Measurements from ENCODE around the gene DROSHA.
"Not testable (repeated sequence)": the region's sequence is repeated elsewhere in the genome, so short reads cannot be mapped to it uniquely, and the experiment has no call there.

DROSHA gene

GRCh38 chr5:31408814-31409213 is 123.1 kb downstream of the DROSHA start:
- peaks cover 36% of the 10 kb centered on the region for H3K36me3 Mint-ChIP-seq

GRCh38 chr5:31407921-31408693 is 123.8 kb downstream of the DROSHA start:
- Mint-ChIP-seq H3K27me3 (no peaks in the 10 kb centered on the region), H3K36me3 (peaks cover 34% of the 10 kb centered on the region), H3K4me3 (no peak overlapping the region), H3K4me1 (no peaks in the 10 kb centered on the region), H3K27ac (no peak overlapping the region), H3K9me3 (no peaks in the 10 kb centered on the region)
- no peak for ATAC-seq (ENCODE audit: low read depth)
- DNase-seq (ENCODE audit: low spot score in 2 of 2), result no peak

More at GRCh38 chr5:31408814-31409213, 123.1 kb downstream of the DROSHA start:
- Mint-ChIP-seq H3K27ac (no peak overlapping the region), H3K27me3 (no peaks in the 10 kb centered on the region), H3K4me3 (no peak overlapping the region), H3K4me1 (no peaks in the 10 kb centered on the region), H3K9me3 (no peaks in the 10 kb centered on the region)
- DNase-seq (ENCODE audit: low spot score in 2 of 2), result no peak
- ATAC-seq (ENCODE audit: low read depth), result no peak

- no peak for ATAC-seq (ENCODE audit: low read depth)
- no peak overlapping the region for H3K27ac Mint-ChIP-seq
- DNase-seq (ENCODE audit: low spot score in 2 of 2), result no peak
- peaks cover 1% of the 10 kb centered on the region for H3K9me3 Mint-ChIP-seq
- H3K4me1 Mint-ChIP-seq, result no peaks in the 10 kb centered on the region
- no peak overlapping the region for H3K4me3 Mint-ChIP-seq
- H3K27me3 Mint-ChIP-seq, result no peaks in the 10 kb centered on the region
- peaks cover 37% of the 10 kb centered on the region for H3K36me3 Mint-ChIP-seq
These were observed 127.6 kb downstream of the DROSHA start for GRCh38 chr5:31404325-31404724.

- ATAC-seq (ENCODE audit: low read depth) (no peak), DNase-seq (ENCODE audit: low spot score in 2 of 2) (no peak)
- Mint-ChIP-seq H3K36me3 (peaks cover 29% of the 10 kb centered on the region), H3K27me3 (no peaks in the 10 kb centered on the region), H3K27ac (no peak overlapping the region), H3K4me1 (no peaks in the 10 kb centered on the region), H3K9me3 (peaks cover 1% of the 10 kb centered on the region), H3K4me3 (no peak overlapping the region)
These were observed 130.2 kb downstream of the DROSHA start for GRCh38 chr5:31401691-31402090.

- ATAC-seq (ENCODE audit: low read depth), result no peak
- Mint-ChIP-seq H3K36me3 (peaks cover 16% of the 10 kb centered on the region), H3K4me3 (no peak overlapping the region), H3K27me3 (no peaks in the 10 kb centered on the region), H3K4me1 (no peaks in the 10 kb centered on the region), H3K9me3 (peaks cover 1% of the 10 kb centered on the region), H3K27ac (no peak overlapping the region)
- no peak for DNase-seq (ENCODE audit: low spot score in 2 of 2)
These were observed 133.9 kb downstream of the DROSHA start for GRCh38 chr5:31397926-31398557.

- H3K4me1 Mint-ChIP-seq, result no peaks in the 10 kb centered on the region
- no peaks in the 10 kb centered on the region for H3K27me3 Mint-ChIP-seq
- H3K9me3 Mint-ChIP-seq, result peaks cover 1% of the 10 kb centered on the region
- H3K36me3 Mint-ChIP-seq, result peaks cover 12% of the 10 kb centered on the region
- DNase-seq (ENCODE audit: low spot score in 2 of 2) (no peak), ATAC-seq (ENCODE audit: low read depth) (no peak)
- no peak overlapping the region for H3K27ac Mint-ChIP-seq
- H3K4me3 Mint-ChIP-seq, result no peak overlapping the region
These were observed 135.1 kb downstream of the DROSHA start for GRCh38 chr5:31396611-31397295.

GRCh38 chr5:31395450-31396045 is 136.3 kb downstream of the DROSHA start:
- H3K4me3 Mint-ChIP-seq; DNase-seq (ENCODE audit: low spot score in 2 of 2); ATAC-seq (ENCODE audit: low read depth); H3K4me1 Mint-ChIP-seq; H3K36me3 Mint-ChIP-seq; H3K9me3 Mint-ChIP-seq; H3K27me3 Mint-ChIP-seq; H3K27ac Mint-ChIP-seq: not testable (repeated sequence)

GRCh38 chr5:31393126-31393525 is 138.8 kb downstream of the DROSHA start:
- Mint-ChIP-seq H3K27ac (no peak overlapping the region), H3K4me1 (no peaks in the 10 kb centered on the region), H3K9me3 (peaks cover 5% of the 10 kb centered on the region), H3K4me3 (no peak overlapping the region), H3K27me3 (no peaks in the 10 kb centered on the region), H3K36me3 (no peaks in the 10 kb centered on the region)
- ATAC-seq (ENCODE audit: low read depth) (no peak), DNase-seq (ENCODE audit: low spot score in 2 of 2) (no peak)

GRCh38 chr5:31392061-31392460 is 139.8 kb downstream of the DROSHA start:
- H3K36me3 Mint-ChIP-seq, result no peaks in the 10 kb centered on the region
- no peaks in the 10 kb centered on the region for H3K27me3 Mint-ChIP-seq
- no peak overlapping the region for H3K4me3 Mint-ChIP-seq
- DNase-seq (ENCODE audit: low spot score in 2 of 2), result no peak
- no peaks in the 10 kb centered on the region for H3K4me1 Mint-ChIP-seq
- peaks cover 7% of the 10 kb centered on the region for H3K9me3 Mint-ChIP-seq
- no peak for ATAC-seq (ENCODE audit: low read depth)
- no peak overlapping the region for H3K27ac Mint-ChIP-seq

- Mint-ChIP-seq H3K4me3 (no peak overlapping the region), H3K4me1 (no peaks in the 10 kb centered on the region), H3K9me3 (peaks cover 7% of the 10 kb centered on the region), H3K27me3 (no peaks in the 10 kb centered on the region), H3K27ac (no peak overlapping the region), H3K36me3 (no peaks in the 10 kb centered on the region)
- ATAC-seq (ENCODE audit: low read depth) (no peak), DNase-seq (ENCODE audit: low spot score in 2 of 2) (no peak)
These were observed 141.6 kb downstream of the DROSHA start for GRCh38 chr5:31390256-31390655.

GRCh38 chr5:31385774-31386537 is 145.9 kb downstream of the DROSHA start:
- DNase-seq (ENCODE audit: low spot score in 2 of 2) (no peak), ATAC-seq (ENCODE audit: low read depth) (no peak)
- peaks cover 7% of the 10 kb centered on the region for H3K9me3 Mint-ChIP-seq
- peaks cover 3% of the 10 kb centered on the region for H3K4me1 Mint-ChIP-seq
- H3K27ac Mint-ChIP-seq, result no peak overlapping the region
- no peaks in the 10 kb centered on the region for H3K36me3 Mint-ChIP-seq
- no peak overlapping the region for H3K4me3 Mint-ChIP-seq
- peaks cover 10% of the 10 kb centered on the region for H3K27me3 Mint-ChIP-seq

GRCh38 chr5:31383734-31384133 is 148.2 kb downstream of the DROSHA start:
- ATAC-seq (ENCODE audit: low read depth) (no peak), DNase-seq (ENCODE audit: low spot score in 2 of 2) (no peak)
- H3K4me1 Mint-ChIP-seq, result peaks cover 3% of the 10 kb centered on the region

GRCh38 chr5:31382051-31382878 is 149.6 kb downstream of the DROSHA start:
- Mint-ChIP-seq H3K27ac (no peak overlapping the region), H3K9me3 (no peaks in the 10 kb centered on the region), H3K4me1 (peaks cover 3% of the 10 kb centered on the region), H3K27me3 (peaks cover 13% of the 10 kb centered on the region), H3K4me3 (no peak overlapping the region), H3K36me3 (no peaks in the 10 kb centered on the region)
- ATAC-seq (ENCODE audit: low read depth) (no peak), DNase-seq (ENCODE audit: low spot score in 2 of 2) (no peak)

More at GRCh38 chr5:31383734-31384133, 148.2 kb downstream of the DROSHA start:
- Mint-ChIP-seq H3K9me3 (peaks cover 2% of the 10 kb centered on the region), H3K27me3 (peaks cover 13% of the 10 kb centered on the region), H3K4me3 (no peak overlapping the region), H3K27ac (no peak overlapping the region), H3K36me3 (no peaks in the 10 kb centered on the region)

Data from memory B cell (primary cell).